IMR-90 (cell line): Measurements from ENCODE around the gene PXN.

Experiments
- BHLHE40 ChIP-seq: fragments of 150-350 bp; IDR thresholded peaks from 2 replicates; pipeline ENCODE4 v1.6.1; 2016; ENCODE audit warnings: mild to moderate bottlenecking, low read depth, low read length
- FOS ChIP-seq: fragments of 150-350 bp; IDR thresholded peaks from 2 replicates; pipeline ENCODE4 v1.6.1; 2016; ENCODE audit warnings: low read depth, low read length
- MAFK ChIP-seq: IDR thresholded peaks from 2 replicates; pipeline ENCODE4 v1.6.1; 2012; ENCODE audit warnings: low read depth, low read length, improper control_type of control experiment
- MAZ ChIP-seq: IDR thresholded peaks from 2 replicates; pipeline ENCODE4 v1.6.1; 2012; ENCODE audit warnings: low read depth, mild to moderate bottlenecking, low read length, improper control_type of control experiment, moderate library complexity, borderline replicate concordance
- NFE2L2 ChIP-seq: fragments of 150-350 bp; IDR thresholded peaks from 2 replicates; pipeline ENCODE4 v1.6.1; 2016; ENCODE audit warnings: low read depth, mild to moderate bottlenecking, low read length
- POLR2A ChIP-seq: IDR thresholded peaks from 2 replicates; pipeline ENCODE4 v1.6.1; 2012; ENCODE audit warnings: mild to moderate bottlenecking, low read depth, low read length
- RFX5 ChIP-seq: IDR thresholded peaks from 2 replicates; pipeline ENCODE4 v1.8.0; 2012; ENCODE audit warnings: low read depth, mild to moderate bottlenecking, low read length, moderate library complexity
- SMC3 ChIP-seq: fragments of 150-350 bp; IDR thresholded peaks from 2 replicates; pipeline ENCODE4 v1.6.1; 2016; ENCODE audit warnings: low read depth, mild to moderate bottlenecking, antibody characterized with exemption, low read length, moderate library complexity
- TF ChIP-seq, protein P1 (sequence below): conservative IDR thresholded peaks from 2 replicates; pipeline ENCODE4 v1.5.1; 2012; ENCODE audit warnings: mild to moderate bottlenecking, low read depth, low read length, improper control_type of control experiment
- TF ChIP-seq, protein P2 (sequence below): fragments of 150-350 bp; IDR thresholded peaks from 2 replicates; pipeline ENCODE4 v1.6.1; 2016; ENCODE audit warnings: low read depth, mild to moderate bottlenecking, low read length, moderate library complexity, borderline replicate concordance

DNA sequence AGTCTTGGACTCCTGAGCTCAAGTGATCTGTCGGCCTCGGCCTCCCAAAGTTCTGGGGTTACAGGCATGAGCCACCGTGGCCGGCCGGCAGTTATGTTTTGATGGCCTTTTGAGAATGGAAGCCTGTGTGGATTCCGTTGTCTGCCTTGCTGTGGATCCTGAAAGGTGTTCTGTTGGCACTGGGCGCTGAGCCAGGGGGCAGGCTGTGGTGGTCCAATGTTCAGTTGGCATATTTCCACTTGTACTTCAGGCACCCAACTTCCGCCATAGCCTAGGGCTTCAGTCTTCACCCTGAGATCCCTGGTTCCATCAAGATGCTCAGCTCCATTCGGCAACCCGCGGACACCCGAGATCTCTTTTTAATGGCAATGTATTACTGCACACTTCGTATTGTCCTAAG, 58.3 kb downstream of the PXN start:
- TF ChIP-seq, protein P1, sequence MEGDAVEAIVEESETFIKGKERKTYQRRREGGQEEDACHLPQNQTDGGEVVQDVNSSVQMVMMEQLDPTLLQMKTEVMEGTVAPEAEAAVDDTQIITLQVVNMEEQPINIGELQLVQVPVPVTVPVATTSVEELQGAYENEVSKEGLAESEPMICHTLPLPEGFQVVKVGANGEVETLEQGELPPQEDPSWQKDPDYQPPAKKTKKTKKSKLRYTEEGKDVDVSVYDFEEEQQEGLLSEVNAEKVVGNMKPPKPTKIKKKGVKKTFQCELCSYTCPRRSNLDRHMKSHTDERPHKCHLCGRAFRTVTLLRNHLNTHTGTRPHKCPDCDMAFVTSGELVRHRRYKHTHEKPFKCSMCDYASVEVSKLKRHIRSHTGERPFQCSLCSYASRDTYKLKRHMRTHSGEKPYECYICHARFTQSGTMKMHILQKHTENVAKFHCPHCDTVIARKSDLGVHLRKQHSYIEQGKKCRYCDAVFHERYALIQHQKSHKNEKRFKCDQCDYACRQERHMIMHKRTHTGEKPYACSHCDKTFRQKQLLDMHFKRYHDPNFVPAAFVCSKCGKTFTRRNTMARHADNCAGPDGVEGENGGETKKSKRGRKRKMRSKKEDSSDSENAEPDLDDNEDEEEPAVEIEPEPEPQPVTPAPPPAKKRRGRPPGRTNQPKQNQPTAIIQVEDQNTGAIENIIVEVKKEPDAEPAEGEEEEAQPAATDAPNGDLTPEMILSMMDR = no peak
- no peak for TF ChIP-seq BHLHE40
- no peak for TF ChIP-seq MAFK
- TF ChIP-seq RFX5 = no peak
- no peak for TF ChIP-seq POLR2A
- no peak for TF ChIP-seq FOS
- no peak for TF ChIP-seq MAZ
- TF ChIP-seq NFE2L2 = no peak
- TF ChIP-seq, protein P2, sequence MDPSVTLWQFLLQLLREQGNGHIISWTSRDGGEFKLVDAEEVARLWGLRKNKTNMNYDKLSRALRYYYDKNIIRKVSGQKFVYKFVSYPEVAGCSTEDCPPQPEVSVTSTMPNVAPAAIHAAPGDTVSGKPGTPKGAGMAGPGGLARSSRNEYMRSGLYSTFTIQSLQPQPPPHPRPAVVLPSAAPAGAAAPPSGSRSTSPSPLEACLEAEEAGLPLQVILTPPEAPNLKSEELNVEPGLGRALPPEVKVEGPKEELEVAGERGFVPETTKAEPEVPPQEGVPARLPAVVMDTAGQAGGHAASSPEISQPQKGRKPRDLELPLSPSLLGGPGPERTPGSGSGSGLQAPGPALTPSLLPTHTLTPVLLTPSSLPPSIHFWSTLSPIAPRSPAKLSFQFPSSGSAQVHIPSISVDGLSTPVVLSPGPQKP = no peak
- TF ChIP-seq SMC3 = no peak
